GM23248 (cell line): ENCODE data around the gene XIRP1. TPM values are rescaled to one million over a fixed set of nuclear protein-coding genes. Genes with fewer than 3 reads are reported as not detected.

Experiments used
- DNase-seq: peaks from one replicate; pipeline ENCODE4 v3.0.0-alpha.2; 2015
- H2AFZ ChIP-seq: fragments of 200-600 bp; sonication (generic); 2 replicates; pipeline ENCODE4 v1.6.1; 2016; ENCODE audit warnings: antibody characterized with exemption
- H3F3A ChIP-seq: fragments of 200-600 bp; sonication (generic); 2 replicates; pipeline ENCODE4 v1.6.1; 2016; ENCODE audit warnings: mild to moderate bottlenecking, antibody characterized with exemption, mixed run types; ENCODE audit not compliant: insufficient read depth
- H3K27ac ChIP-seq: fragments of 200-600 bp; sonication (generic); 2 replicates; pipeline ENCODE4 v1.5.1; 2016; ENCODE audit warnings: mild to moderate bottlenecking
- H3K27me3 ChIP-seq: fragments of 200-600 bp; sonication (generic); replicated peaks from 2 replicates; pipeline ENCODE4 v1.6.1; 2016; ENCODE audit warnings: mild to moderate bottlenecking; ENCODE audit not compliant: insufficient read depth
- H3K36me3 ChIP-seq: fragments of 200-600 bp; sonication (generic); 2 replicates; pipeline ENCODE4 v1.6.1; 2016; ENCODE audit warnings: low read depth, mild to moderate bottlenecking
- H3K4me1 ChIP-seq: fragments of 200-600 bp; sonication (generic); 2 replicates; pipeline ENCODE4 v1.6.1; 2016; ENCODE audit warnings: mild to moderate bottlenecking; ENCODE audit not compliant: insufficient read depth
- H3K4me2 ChIP-seq: fragments of 200-600 bp; sonication (generic); one replicate; pipeline ENCODE4 v1.6.1; 2016; ENCODE audit warnings: mild to moderate bottlenecking; ENCODE audit not compliant: unreplicated experiment
- H3K4me3 ChIP-seq: fragments of 200-600 bp; sonication (generic); 2 replicates; pipeline ENCODE4 v1.5.1; 2016; ENCODE audit warnings: mild to moderate bottlenecking
- H3K79me2 ChIP-seq: fragments of 200-600 bp; sonication (generic); 2 replicates; pipeline ENCODE4 v1.6.1; 2016; ENCODE audit warnings: mild to moderate bottlenecking; ENCODE audit not compliant: insufficient read depth
- H3K9ac ChIP-seq: fragments of 200-600 bp; sonication (generic); 2 replicates; pipeline ENCODE4 v1.6.1; 2016; ENCODE audit warnings: mild to moderate bottlenecking
- H3K9me2 ChIP-seq: fragments of 200-600 bp; sonication (generic); 2 replicates; pipeline ENCODE4 v1.6.1; 2016; ENCODE audit warnings: mixed run types, mild to moderate bottlenecking, moderate library complexity; ENCODE audit not compliant: insufficient read depth
- H3K9me3 ChIP-seq: fragments of 200-600 bp; sonication (generic); one replicate; pipeline ENCODE4 v1.6.1; 2017; ENCODE audit warnings: low read depth
- H4K20me1 ChIP-seq: fragments of 200-600 bp; sonication (generic); 2 replicates; pipeline ENCODE4 v1.6.0; 2016; ENCODE audit not compliant: insufficient read depth
- EZH2 ChIP-seq: fragments of 200-600 bp; sonication (generic); IDR thresholded peaks from 2 replicates; pipeline ENCODE4 v1.6.1; 2018; ENCODE audit warnings: antibody characterized with exemption, mild to moderate bottlenecking; ENCODE audit not compliant: insufficient read depth, poor library complexity, severe bottlenecking
- EZH2phosphoT487 ChIP-seq: fragments of 200-600 bp; sonication (generic); IDR thresholded peaks from 2 replicates; pipeline ENCODE4 v1.6.1; 2018; ENCODE audit warnings: antibody characterized with exemption, moderate library complexity, mild to moderate bottlenecking, low read depth; ENCODE audit not compliant: insufficient read depth
- WGBS, 2 experiments: methylation state at CpG; one replicate each; pipeline ENCODE4 v1.1.6; 2015 to 2017; ENCODE audit warnings: low lambda C conversion rate in 2 of 2, low coverage in 1 of 2; ENCODE audit errors: missing lambda C conversion rate in 2 of 2; 5-methylcytosine and 5-hydroxymethylcytosine counted together
- in situ Hi-C: fragments of 300-500 bp; cut with MboI; formaldehyde crosslinking; loops from 2 replicates; pipeline ENCODE4 v1.15.0; 2020
- polyA plus RNA-seq: library from polyadenylated mRNA; unstranded; fragments of >200 nt; fragmentation: Nextera tagmentation; extraction: Ambion mirVana; gene quantifications from 2 replicates; pipeline ENCODE4 v1.2.1, GENCODE V29; 2016
- total RNA-seq: library from RNA; depleted of rRNA; stranded (reverse); fragments of >200 nt; shearing (Covaris generic); gene quantifications from 2 replicates; pipeline ENCODE4 v1.2.3, GENCODE V29; 2014

The XIRP1 gene
- total and polyA plus RNA-seq, 2 experiments from 2014 or later, result not detected

- Histone ChIP-seq H3K27me3 (no peaks in the 10 kb centered on the region), H3K9me2 (no peaks in the 10 kb centered on the region), H3K4me1 (no peaks in the 10 kb centered on the region), H3K79me2 (no peaks in the 10 kb centered on the region), H4K20me1 (no peaks in the 10 kb centered on the region), H3K9ac (no peak overlapping the region), H3F3A (no peaks in the 10 kb centered on the region), H3K4me2 (no peak overlapping the region), H3K9me3 (no peaks in the 10 kb centered on the region), H3K4me3 (no peak overlapping the region), H3K36me3 (no peaks in the 10 kb centered on the region), H3K27ac (no peak overlapping the region), H2AFZ (no peak overlapping the region)
- no peak for TF ChIP-seq EZH2
- no peak for TF ChIP-seq EZH2phosphoT487
- DNase-seq, result no peak
- in situ Hi-C loops, result no loop called here
- 62 to 73% methylated on average over 15 of the region's 15 CpGs for WGBS, 2 experiments
Observed at GRCh38 chr3:39189150-39189958, 3.0 kb downstream of the XIRP1 start.

GRCh38 chr3:39188271-39189149, 3.9 kb downstream of the XIRP1 start:
- no peaks in the 10 kb centered on the region for H3K9me3 ChIP-seq
- no peaks in the 10 kb centered on the region for H3K9me2 ChIP-seq
- no peaks in the 10 kb centered on the region for H3K27me3 ChIP-seq
- no peaks in the 10 kb centered on the region for H4K20me1 ChIP-seq
- H3K9ac ChIP-seq, result no peak overlapping the region
- H3F3A ChIP-seq, result no peaks in the 10 kb centered on the region
- no peaks in the 10 kb centered on the region for H3K79me2 ChIP-seq
- H3K4me2 ChIP-seq, result no peak overlapping the region
- TF ChIP-seq EZH2 (no peak), EZH2phosphoT487 (no peak)
- H3K36me3 ChIP-seq, result no peaks in the 10 kb centered on the region
- WGBS, 2 experiments, result 73 to 83% methylated on average over 31 to 35 of the region's 35 CpGs
- H3K4me1 ChIP-seq, result no peaks in the 10 kb centered on the region
- in situ Hi-C loops, result no loop called here
- H3K4me3 ChIP-seq, result no peak overlapping the region
- no peak overlapping the region for H2AFZ ChIP-seq
- DNase-seq, result no peak
- H3K27ac ChIP-seq, result no peak overlapping the region

- no peaks in the 10 kb centered on the region for H3K79me2 ChIP-seq
- DNase-seq, result no peak
- H3K36me3 ChIP-seq, result no peaks in the 10 kb centered on the region
- no peaks in the 10 kb centered on the region for H4K20me1 ChIP-seq
- H3F3A ChIP-seq, result no peaks in the 10 kb centered on the region; the same call in 1 of the 2 replicates
- no peaks in the 10 kb centered on the region for H3K9me2 ChIP-seq
- in situ Hi-C loops, result no loop called here
- no peak overlapping the region for H3K9ac ChIP-seq
- TF ChIP-seq EZH2phosphoT487, result no peak
- no peak for TF ChIP-seq EZH2
- WGBS, 2 experiments, result 80 to 83% methylated on average over 23 of the region's 23 CpGs
- no peak overlapping the region for H3K27ac ChIP-seq
- H3K4me3 ChIP-seq, result no peak overlapping the region
- no peaks in the 10 kb centered on the region for H3K9me3 ChIP-seq
- no peaks in the 10 kb centered on the region for H3K4me1 ChIP-seq
- no peak overlapping the region for H2AFZ ChIP-seq
- no peaks in the 10 kb centered on the region for H3K27me3 ChIP-seq
- H3K4me2 ChIP-seq, result no peak overlapping the region
Observed at GRCh38 chr3:39187372-39188155, 4.8 kb downstream of the XIRP1 start.

GRCh38 chr3:39186692-39187151, 5.7 kb downstream of the XIRP1 start:
- TF ChIP-seq EZH2, result no peak
- TF ChIP-seq EZH2phosphoT487, result no peak
- no peak overlapping the region for H3K9ac ChIP-seq
- H3K4me2 ChIP-seq, result no peak overlapping the region
- H4K20me1 ChIP-seq, result no peaks in the 10 kb centered on the region
- WGBS, 2 experiments, result 73 to 75% methylated on average over 11 of the region's 11 CpGs
- no peak overlapping the region for H2AFZ ChIP-seq
- no peaks in the 10 kb centered on the region for H3K79me2 ChIP-seq
- H3K27me3 ChIP-seq, result no peaks in the 10 kb centered on the region
- H3K9me2 ChIP-seq, result no peaks in the 10 kb centered on the region
- no peak for DNase-seq
- H3K4me3 ChIP-seq, result no peak overlapping the region
- no peak overlapping the region for H3K27ac ChIP-seq
- H3K4me1 ChIP-seq, result no peaks in the 10 kb centered on the region
- no peaks in the 10 kb centered on the region for H3K36me3 ChIP-seq
- in situ Hi-C loops, result no loop called here
- H3K9me3 ChIP-seq, result no peaks in the 10 kb centered on the region
- peaks cover 8% of the 10 kb centered on the region for H3F3A ChIP-seq
